GM19452 (cell line): ENCODE data around the gene RPP25L.
A peak's percentile ranks its signal among the peaks of the same experiment; 100 is the strongest.
"Not testable (repeated sequence)": the region's sequence is repeated elsewhere in the genome, so short reads cannot be mapped to it uniquely, and the experiment has no call there.

Experiments
- ATAC-seq: cut with Tn5 transposase; IDR thresholded peaks from one replicate; pipeline ENCODE4 v1.9.1; 2021; ENCODE audit not compliant: unreplicated experiment

RPP25L gene, protein sequence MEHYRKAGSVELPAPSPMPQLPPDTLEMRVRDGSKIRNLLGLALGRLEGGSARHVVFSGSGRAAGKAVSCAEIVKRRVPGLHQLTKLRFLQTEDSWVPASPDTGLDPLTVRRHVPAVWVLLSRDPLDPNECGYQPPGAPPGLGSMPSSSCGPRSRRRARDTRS

DNA sequence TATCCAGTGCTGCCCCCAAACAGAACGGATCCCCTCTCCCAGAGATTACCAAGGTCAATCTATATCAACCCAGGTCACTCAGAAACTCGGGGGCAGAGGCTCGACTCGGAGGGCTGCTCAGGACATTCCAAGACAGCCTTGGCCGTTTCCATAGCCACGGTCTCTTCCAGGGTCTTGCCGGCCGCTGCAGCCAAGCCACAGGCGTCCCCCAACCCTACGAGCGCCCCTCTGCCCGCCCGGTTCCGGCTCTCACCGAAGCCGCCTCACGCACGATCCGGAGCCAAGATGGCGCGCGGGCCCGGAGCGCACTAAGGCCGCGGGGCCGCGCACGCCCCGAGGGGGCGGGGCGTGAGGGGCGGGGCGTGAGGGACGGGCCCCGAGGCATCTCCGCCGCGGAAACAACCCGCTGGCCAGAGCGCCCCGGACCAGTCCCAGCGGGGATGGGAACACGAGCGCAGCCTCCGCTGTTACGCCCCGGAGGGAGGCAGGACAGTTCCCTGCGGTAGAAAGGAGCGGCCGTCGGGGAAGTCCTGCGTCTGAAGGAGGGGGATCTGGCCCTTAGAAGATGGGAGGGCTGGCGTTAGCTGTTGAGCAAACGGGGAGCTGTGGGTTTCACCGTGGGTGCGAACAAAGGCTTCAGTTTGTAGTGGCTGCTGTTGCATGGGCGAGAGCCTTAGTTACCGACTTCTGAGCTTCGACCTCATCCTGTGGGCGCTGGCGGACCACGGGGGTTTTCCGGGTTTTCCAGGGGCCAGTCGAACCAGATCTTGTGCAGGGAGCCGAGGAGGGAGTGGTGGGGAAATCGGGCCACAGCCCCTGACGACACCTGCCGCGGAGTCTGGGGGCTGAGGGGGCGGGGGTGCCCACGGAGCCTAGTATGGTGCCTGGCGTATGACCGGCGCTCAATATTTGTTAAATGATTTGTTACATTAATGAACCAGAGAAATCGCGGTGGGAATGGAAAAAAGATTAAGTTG, at the start of gene RPP25L:
RPP25L (minus strand) TSS at position 287 of the 977 bp plus-strand sequence. CDS start 801 bp downstream, outside the sequence.
- peak; percentile 84 for ATAC-seq

- no peak for ATAC-seq
These were observed 47.8 kb upstream of the RPP25L start for GRCh38 chr9:34659592-34660253.

DNA sequence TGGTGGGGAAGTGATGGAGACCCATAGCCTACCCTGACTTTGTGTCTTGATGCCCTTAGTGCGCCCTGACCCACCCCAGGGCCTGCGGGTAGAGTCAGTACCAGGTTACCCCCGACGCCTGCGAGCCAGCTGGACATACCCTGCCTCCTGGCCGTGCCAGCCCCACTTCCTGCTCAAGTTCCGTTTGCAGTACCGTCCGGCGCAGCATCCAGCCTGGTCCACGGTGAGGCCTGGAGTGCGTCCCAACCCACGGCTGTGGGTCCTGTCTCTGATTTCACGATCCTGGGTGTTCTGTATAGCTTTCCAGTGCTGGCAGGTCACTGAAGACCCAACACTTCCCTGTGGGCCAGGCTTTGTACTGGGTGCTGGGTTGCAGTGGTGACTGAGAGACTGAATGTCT, 46.6 kb upstream of the RPP25L start:
- no peak for ATAC-seq

DNA sequence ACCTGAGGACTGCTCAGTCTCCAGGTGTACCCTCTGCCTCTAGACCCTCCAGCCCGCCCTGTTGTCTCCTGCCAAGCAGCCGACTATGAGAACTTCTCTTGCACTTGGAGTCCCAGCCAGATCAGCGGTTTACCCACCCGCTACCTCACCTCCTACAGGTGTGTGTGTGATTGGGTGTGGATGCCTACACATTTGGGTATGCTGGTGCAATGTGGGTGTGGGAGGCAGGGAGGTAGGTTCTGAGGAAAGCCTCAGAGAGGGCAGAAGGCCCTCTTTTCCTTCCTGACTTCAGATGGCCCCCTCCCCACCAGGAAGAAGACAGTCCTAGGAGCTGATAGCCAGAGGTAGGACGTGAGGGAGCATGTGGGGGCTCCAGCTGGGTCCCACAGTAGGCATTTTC, 45.1 kb upstream of the RPP25L start:
- ATAC-seq = no peak

- no peak for ATAC-seq
These were observed 43.5 kb upstream of the RPP25L start for GRCh38 chr9:34655394-34655793.

DNA sequence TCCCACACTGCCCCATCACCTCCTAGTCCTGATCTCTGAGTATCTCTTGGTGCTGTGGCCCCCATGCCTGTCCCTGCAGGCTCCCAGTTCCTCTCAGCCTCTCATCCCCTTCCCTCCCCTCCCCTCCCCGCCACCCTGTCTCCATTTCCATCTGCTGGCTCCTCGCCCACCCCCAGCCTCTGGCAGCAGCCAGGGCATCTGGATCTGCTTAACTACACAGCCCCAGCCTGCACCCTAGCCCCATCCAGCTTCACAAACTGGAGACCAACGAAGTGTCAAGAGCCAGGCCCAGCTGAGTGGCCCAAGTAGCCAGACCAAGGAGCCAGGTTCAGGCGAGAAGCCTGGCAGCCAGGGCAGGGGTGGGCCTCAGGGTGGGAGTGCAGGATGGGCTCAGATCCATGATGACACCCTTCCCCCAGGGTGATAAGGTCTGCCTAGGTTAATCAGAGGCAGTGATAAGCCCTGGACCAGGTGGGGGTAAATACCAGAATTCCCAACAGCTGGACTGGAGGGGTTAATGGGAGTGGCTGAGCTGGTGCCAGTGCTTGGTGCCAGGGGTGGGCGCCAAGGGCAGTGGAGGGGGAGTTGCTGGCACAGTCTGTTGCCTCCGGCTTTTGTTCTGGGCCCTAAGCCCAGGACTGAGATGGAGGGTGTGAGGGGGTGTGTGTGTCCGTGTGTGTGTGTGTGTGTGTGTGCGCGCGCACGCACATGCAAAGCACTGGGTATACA, 42.6 kb upstream of the RPP25L start:
- no peak for ATAC-seq

- no peak for ATAC-seq
These were observed 41.5 kb upstream of the RPP25L start for GRCh38 chr9:34653151-34654072.

- ATAC-seq = no peak
These were observed 40.7 kb upstream of the RPP25L start for GRCh38 chr9:34652602-34653000.

GRCh38 chr9:34651876-34652601, 40.1 kb upstream of the RPP25L start, which contains the start of gene IL11RA:
TSS of gene IL11RA (plus strand) at chr9:34652185. CDS start at chr9:34655218, 3,033 bp downstream.
- ATAC-seq = no peak

GRCh38 chr9:34651321-34651720, 39.4 kb upstream of the RPP25L start:
- ATAC-seq = no peak

DNA sequence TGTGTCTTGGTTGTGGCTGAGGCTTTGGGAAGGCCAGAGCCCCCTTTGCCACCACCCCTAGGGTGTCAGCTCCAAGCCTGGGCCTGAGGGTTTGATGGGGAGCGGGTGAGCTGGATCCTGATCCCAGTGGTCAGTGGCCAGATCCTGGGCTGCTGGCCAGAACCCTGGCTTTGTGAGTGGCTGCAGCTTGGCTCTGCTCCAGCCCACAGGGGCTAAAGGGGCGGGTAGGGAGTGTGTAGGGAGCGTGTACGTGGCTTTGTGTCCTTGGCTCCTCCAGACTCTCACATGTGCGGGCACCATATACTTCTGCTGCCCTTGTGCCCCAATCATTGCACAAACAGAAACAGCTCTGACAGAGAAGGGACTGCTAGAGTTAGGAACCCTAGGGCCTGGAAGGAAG, 38.9 kb upstream of the RPP25L start:
- ATAC-seq = no peak

GRCh38 chr9:34648673-34649072, 36.8 kb upstream of the RPP25L start:
- ATAC-seq = no peak

- no peak for ATAC-seq
These were observed 35.8 kb upstream of the RPP25L start for GRCh38 chr9:34647651-34648050.

- ATAC-seq = no peak
These were observed 35.1 kb upstream of the RPP25L start for GRCh38 chr9:34647084-34647403.

- peak; percentile 79 for ATAC-seq
These were observed 34.5 kb upstream of the RPP25L start, which contains the start of gene GALT for GRCh38 chr9:34646211-34647083. TSS of gene GALT (plus strand) at chr9:34646675. CDS start at chr9:34646705, 30 bp downstream.

- no peak for ATAC-seq
These were observed 32.9 kb upstream of the RPP25L start for GRCh38 chr9:34644766-34645314.

DNA sequence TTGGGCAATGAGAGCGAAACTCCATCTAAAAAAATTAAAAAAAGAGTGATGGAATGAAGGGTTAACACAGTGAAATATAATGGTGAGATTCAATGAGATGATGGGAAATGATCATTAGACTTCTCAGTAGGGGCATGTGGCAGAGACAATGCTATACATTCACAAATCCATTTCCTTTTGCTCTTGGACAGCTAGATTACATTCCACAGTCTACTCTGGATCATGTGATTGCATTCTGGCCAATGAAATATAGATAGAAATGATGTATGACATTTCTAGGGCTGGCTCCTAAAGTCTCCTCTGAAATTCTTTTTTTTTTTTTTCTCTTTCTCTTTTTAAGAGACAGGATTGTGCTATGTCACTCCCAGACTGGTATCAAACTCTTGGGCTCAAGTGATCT, 30.8 kb upstream of the RPP25L start:
- no peak for ATAC-seq

GRCh38 chr9:34639322-34639721, 27.4 kb upstream of the RPP25L start:
- ATAC-seq = not testable (repeated sequence)
